GM15510 (cell line): ENCODE data around the gene ST6GALNAC4.

Experiments used
- POLR2A ChIP-seq: IDR thresholded peaks from 3 replicates; pipeline ENCODE4 v1.6.1; 2011; ENCODE audit warnings: borderline replicate concordance; ENCODE audit not compliant: insufficient read length; ENCODE audit errors: extremely low read depth

ST6GALNAC4 gene

GRCh38 chr9:127940593-127940992 is 23.8 kb upstream of the ST6GALNAC4 start:
- no peak for TF ChIP-seq POLR2A

GRCh38 chr9:127938298-127938690 is 21.5 kb upstream of the ST6GALNAC4 start:
- no peak for TF ChIP-seq POLR2A

- peak; percentile 86 for TF ChIP-seq POLR2A
Measured at GRCh38 chr9:127937388-127938297, 20.8 kb upstream of the ST6GALNAC4 start, which contains the start of gene DPM2. Gene DPM2, minus strand, starts transcription at chr9:127937854. Its CDS starts 34 bp downstream, at chr9:127937820.

- no peak for TF ChIP-seq POLR2A
Measured at GRCh38 chr9:127937056-127937387, 20.2 kb upstream of the ST6GALNAC4 start.

- TF ChIP-seq POLR2A = no peak
Measured at GRCh38 chr9:127936347-127936852, 19.6 kb upstream of the ST6GALNAC4 start.

- no peak for TF ChIP-seq POLR2A
Measured at GRCh38 chr9:127935765-127936221, 19.0 kb upstream of the ST6GALNAC4 start.

- TF ChIP-seq POLR2A = no peak
Measured at GRCh38 chr9:127934986-127935385, 18.1 kb upstream of the ST6GALNAC4 start.

- no peak for TF ChIP-seq POLR2A
Measured at GRCh38 chr9:127934248-127934647, 17.4 kb upstream of the ST6GALNAC4 start.

- TF ChIP-seq POLR2A = no peak
Measured at GRCh38 chr9:127931092-127931881, 14.4 kb upstream of the ST6GALNAC4 start.

- TF ChIP-seq POLR2A = no peak
Measured at GRCh38 chr9:127930231-127931091, 13.6 kb upstream of the ST6GALNAC4 start, which contains the start of gene PIP5KL1. Gene PIP5KL1, minus strand, starts transcription at chr9:127930777. Its CDS starts 25 bp downstream, at chr9:127930752.

GRCh38 chr9:127929625-127929979 is 12.8 kb upstream of the ST6GALNAC4 start:
- TF ChIP-seq POLR2A = no peak

GRCh38 chr9:127928676-127929624 is 12.1 kb upstream of the ST6GALNAC4 start:
- TF ChIP-seq POLR2A = no peak

GRCh38 chr9:127927988-127928675 is 11.3 kb upstream of the ST6GALNAC4 start:
- no peak for TF ChIP-seq POLR2A
